ENCODE data around the gene C1orf159. TPM values are rescaled to one million over a fixed set of nuclear protein-coding genes. Genes with fewer than 3 reads are reported as not detected.

The C1orf159 gene
- total and polyA plus RNA-seq, 2 experiments from 2014 or later, result 11.4 to 13.1 TPM

DNA sequence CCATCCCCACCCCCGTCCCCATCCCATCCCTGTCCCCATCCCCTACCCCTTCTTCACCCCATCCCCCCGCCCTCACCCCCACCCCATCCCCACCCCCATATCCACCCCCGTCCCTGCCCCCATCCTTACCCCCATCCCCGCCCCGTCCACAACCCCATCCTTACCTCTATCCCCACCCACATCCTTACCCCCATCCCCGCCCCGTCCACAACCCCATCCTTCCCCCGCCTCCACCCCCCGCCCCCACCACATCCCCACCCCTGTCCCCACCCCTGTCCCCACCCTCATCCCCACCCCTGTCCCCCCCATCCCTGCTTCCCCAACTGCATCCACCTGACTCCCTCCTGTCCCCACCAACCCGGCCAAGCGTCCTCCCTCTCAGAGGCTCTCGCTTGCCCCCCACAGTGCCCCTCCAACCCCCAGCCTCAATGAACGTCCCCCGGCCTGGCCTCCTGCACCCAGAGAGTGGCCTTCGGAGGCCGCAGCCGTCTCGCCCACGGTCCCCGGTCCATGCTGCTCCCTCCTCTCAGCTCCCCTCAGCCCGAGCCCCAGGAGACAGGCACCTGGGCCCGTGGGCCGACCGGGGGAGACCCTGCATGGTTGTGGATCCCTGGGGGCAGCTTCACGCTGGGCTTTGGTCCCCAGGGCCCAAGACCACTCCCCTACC lies 25.5 kb upstream of the C1orf159 start:
- TF ChIP-seq EZH2 (IDR thresholded peaks at IDR 0.05; ENCODE audit: insufficient read depth, poor library complexity, severe bottlenecking) (no peak), EZH2phosphoT487 (IDR thresholded peaks at IDR 0.05; ENCODE audit: insufficient read depth, low read depth) (no peak)
- no peaks in the 10 kb centered on the region for H3K9me2 ChIP-seq (ENCODE audit: insufficient read depth)
- 39 to 45% methylated on average over 12 to 25 of the region's 25 CpGs for whole genome bisulfite sequencing, 2 experiments (ENCODE audit: low coverage in 1 of 2, low lambda C conversion rate in 2 of 2, missing lambda C conversion rate in 2 of 2)
- no peak overlapping the region for H3K4me3 ChIP-seq
- H3K4me2 ChIP-seq (ENCODE audit: unreplicated experiment), result no peak overlapping the region
- H3K4me1 ChIP-seq (ENCODE audit: insufficient read depth), result no peaks in the 10 kb centered on the region
- H3F3A ChIP-seq (ENCODE audit: insufficient read depth), result no peaks in the 10 kb centered on the region
- no peaks in the 10 kb centered on the region for H3K9me3 ChIP-seq (ENCODE audit: low read depth)
- H3K79me2 ChIP-seq (ENCODE audit: insufficient read depth), result no peaks in the 10 kb centered on the region
- no peaks in the 10 kb centered on the region for H4K20me1 ChIP-seq (ENCODE audit: insufficient read depth)
- in situ Hi-C loops (cut with MboI), result no loop called here
- H3K27ac ChIP-seq, result no peak overlapping the region
- no peak overlapping the region for H3K9ac ChIP-seq
- no peaks in the 10 kb centered on the region for H3K36me3 ChIP-seq (ENCODE audit: low read depth)
- no peak for DNase-seq
- no peaks in the 10 kb centered on the region for H3K27me3 ChIP-seq (replicated peaks; ENCODE audit: insufficient read depth)
- no peak overlapping the region for H2AFZ ChIP-seq

DNA sequence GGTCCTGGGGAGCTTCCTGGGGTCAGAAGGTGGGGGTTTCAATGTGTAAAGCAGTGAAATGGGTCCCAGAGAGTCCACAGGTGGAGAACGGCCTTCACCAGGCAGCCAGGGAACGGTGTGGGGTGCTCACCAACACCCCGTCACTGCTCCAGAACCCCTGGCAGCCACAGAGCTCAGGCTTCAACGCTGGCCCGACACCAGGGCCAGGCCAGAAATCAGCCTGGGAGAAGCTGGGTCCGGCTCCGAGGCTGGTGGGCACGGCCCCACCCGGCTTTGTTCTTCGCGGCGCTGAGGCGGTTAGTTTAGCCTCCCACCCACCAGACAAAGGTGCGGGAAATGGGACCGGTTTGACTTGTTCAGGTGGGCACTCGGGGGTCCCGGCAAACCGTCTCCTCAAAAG lies 24.8 kb upstream of the C1orf159 start:
- no peak overlapping the region for H3K9ac ChIP-seq
- no peak for DNase-seq
- H3K4me1 ChIP-seq (ENCODE audit: insufficient read depth), result no peaks in the 10 kb centered on the region
- H3K4me2 ChIP-seq (ENCODE audit: unreplicated experiment), result no peak overlapping the region
- no peaks in the 10 kb centered on the region for H3K9me3 ChIP-seq (ENCODE audit: low read depth)
- in situ Hi-C loops (cut with MboI), result no loop called here
- 38 to 50% methylated on average over 15 to 18 of the region's 18 CpGs for WGBS, 2 experiments (ENCODE audit: low coverage in 1 of 2, low lambda C conversion rate in 2 of 2, missing lambda C conversion rate in 2 of 2)
- no peaks in the 10 kb centered on the region for H3K79me2 ChIP-seq (ENCODE audit: insufficient read depth)
- no peaks in the 10 kb centered on the region for H3K27me3 ChIP-seq (replicated peaks; ENCODE audit: insufficient read depth)
- H3K36me3 ChIP-seq (ENCODE audit: low read depth), result no peaks in the 10 kb centered on the region
- H3K4me3 ChIP-seq, result no peak overlapping the region
- no peak overlapping the region for H3K27ac ChIP-seq
- H3K9me2 ChIP-seq (ENCODE audit: insufficient read depth), result no peaks in the 10 kb centered on the region
- no peak overlapping the region for H2AFZ ChIP-seq
- no peaks in the 10 kb centered on the region for H4K20me1 ChIP-seq (ENCODE audit: insufficient read depth)
- TF ChIP-seq EZH2phosphoT487 (IDR thresholded peaks at IDR 0.05; ENCODE audit: insufficient read depth, low read depth), result no peak
- no peak for TF ChIP-seq EZH2 (IDR thresholded peaks at IDR 0.05; ENCODE audit: insufficient read depth, poor library complexity, severe bottlenecking)
- no peaks in the 10 kb centered on the region for H3F3A ChIP-seq (ENCODE audit: insufficient read depth)

DNA sequence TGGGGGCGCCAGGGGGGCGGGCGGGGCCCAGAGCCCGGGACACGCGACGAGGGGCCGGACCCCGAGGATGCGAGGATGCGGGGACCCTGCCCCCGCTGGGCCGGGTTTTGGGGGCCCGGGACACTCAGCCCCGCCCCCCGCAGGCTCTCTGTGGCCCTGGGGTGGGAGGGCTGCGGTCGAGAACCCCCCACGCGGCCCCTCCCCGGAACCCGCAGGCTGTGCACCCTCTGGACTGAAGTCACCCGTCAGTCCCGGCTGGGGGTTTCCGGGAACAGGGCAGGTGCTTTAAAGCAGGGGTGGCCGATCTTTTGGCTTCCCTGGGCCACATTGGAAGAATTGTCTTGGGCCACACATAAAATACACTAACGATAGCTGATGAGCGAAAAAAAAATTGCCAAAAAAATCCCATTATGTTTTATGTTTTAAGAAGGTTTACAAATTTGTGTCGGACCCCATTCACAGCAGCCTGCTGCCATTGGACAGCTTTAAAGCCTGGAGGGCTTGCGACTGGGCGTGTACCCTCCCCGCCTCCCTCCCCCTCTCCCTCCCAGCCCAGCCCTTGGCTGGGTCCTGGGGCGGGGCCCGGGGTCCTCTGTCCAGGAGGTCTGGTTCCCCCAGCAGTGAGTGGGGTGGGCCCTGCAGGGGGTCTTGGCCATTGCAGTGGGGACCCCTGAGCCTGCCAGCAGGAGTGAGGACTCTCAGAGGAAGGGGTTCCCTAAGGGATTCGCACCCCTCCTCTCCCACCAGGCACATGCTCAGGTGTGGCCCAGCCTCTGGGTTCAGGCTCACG lies 21.6 kb upstream of the C1orf159 start:
- WGBS, 2 experiments (ENCODE audit: low coverage in 1 of 2, low lambda C conversion rate in 2 of 2, missing lambda C conversion rate in 2 of 2), result 18 to 22% methylated on average over 18 to 30 of the region's 36 CpGs
- no peaks in the 10 kb centered on the region for H3K4me1 ChIP-seq (ENCODE audit: insufficient read depth)
- H3K27me3 ChIP-seq (replicated peaks; ENCODE audit: insufficient read depth), result no peaks in the 10 kb centered on the region
- H3K4me3 ChIP-seq, result no peak overlapping the region
- no peaks in the 10 kb centered on the region for H3K9me2 ChIP-seq (ENCODE audit: insufficient read depth)
- no peaks in the 10 kb centered on the region for H3F3A ChIP-seq (ENCODE audit: insufficient read depth)
- DNase-seq, result no peak
- H3K79me2 ChIP-seq (ENCODE audit: insufficient read depth), result no peaks in the 10 kb centered on the region
- TF ChIP-seq EZH2 (IDR thresholded peaks at IDR 0.05; ENCODE audit: insufficient read depth, poor library complexity, severe bottlenecking), result no peak
- no peak for TF ChIP-seq EZH2phosphoT487 (IDR thresholded peaks at IDR 0.05; ENCODE audit: insufficient read depth, low read depth)
- no peak overlapping the region for H3K4me2 ChIP-seq (ENCODE audit: unreplicated experiment)
- in situ Hi-C loops (cut with MboI), result no loop called here
- H4K20me1 ChIP-seq (ENCODE audit: insufficient read depth), result no peaks in the 10 kb centered on the region
- H3K27ac ChIP-seq, result no peak overlapping the region
- H3K36me3 ChIP-seq (ENCODE audit: low read depth), result no peaks in the 10 kb centered on the region
- no peaks in the 10 kb centered on the region for H3K9me3 ChIP-seq (ENCODE audit: low read depth)
- H3K9ac ChIP-seq, result no peak overlapping the region
- no peak overlapping the region for H2AFZ ChIP-seq

DNA sequence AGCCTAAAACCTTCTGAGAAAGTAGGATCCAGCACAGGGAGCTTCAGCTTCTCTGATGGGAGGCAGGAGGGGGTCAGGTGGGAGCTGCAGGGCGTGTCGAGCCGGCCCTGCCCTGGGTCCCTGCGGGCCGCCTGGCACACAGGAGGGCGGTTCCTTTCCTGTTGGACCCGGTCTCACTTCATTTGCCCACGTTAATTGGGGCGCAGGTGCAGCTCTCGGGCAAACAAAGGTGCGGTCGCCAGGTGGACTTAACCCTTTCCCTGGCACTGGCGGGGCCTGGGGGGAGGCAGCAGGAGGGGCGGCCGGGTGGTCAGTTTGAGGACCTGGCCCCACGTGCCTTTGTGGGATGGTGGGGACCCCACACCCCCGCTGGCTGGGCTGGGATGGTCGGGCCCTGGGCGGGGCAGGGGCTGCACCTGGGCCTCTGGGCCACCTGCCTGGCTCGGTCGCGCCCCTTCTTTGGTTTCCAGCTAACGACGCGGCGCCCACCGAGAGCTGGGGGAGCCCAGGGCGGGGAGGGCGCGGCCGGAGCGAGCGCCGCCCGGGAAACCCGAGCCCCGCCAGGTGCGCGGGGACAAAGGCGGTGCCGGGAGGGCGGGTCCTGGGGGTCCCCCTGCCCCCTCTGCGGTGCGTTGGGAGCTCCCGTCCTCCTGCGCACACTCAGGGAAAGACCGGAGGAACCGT lies 20.8 kb upstream of the C1orf159 start:
- no peak overlapping the region for H3K27ac ChIP-seq
- WGBS, 2 experiments (ENCODE audit: low coverage in 1 of 2, low lambda C conversion rate in 2 of 2, missing lambda C conversion rate in 2 of 2), result 19 to 22% methylated on average over 13 to 31 of the region's 48 CpGs
- no peak for TF ChIP-seq EZH2 (IDR thresholded peaks at IDR 0.05; ENCODE audit: insufficient read depth, poor library complexity, severe bottlenecking)
- no peak for TF ChIP-seq EZH2phosphoT487 (IDR thresholded peaks at IDR 0.05; ENCODE audit: insufficient read depth, low read depth)

More for the DNA sequence above, 20.8 kb upstream of the C1orf159 start:
- DNase-seq, result no peak
- H3K27me3 ChIP-seq (replicated peaks; ENCODE audit: insufficient read depth), result no peaks in the 10 kb centered on the region
- H3F3A ChIP-seq (ENCODE audit: insufficient read depth), result no peaks in the 10 kb centered on the region
- no peak overlapping the region for H3K9ac ChIP-seq
- H3K9me2 ChIP-seq (ENCODE audit: insufficient read depth), result no peaks in the 10 kb centered on the region
- in situ Hi-C loops (cut with MboI), result no loop called here
- no peaks in the 10 kb centered on the region for H4K20me1 ChIP-seq (ENCODE audit: insufficient read depth)
- H2AFZ ChIP-seq, result no peak overlapping the region
- no peaks in the 10 kb centered on the region for H3K36me3 ChIP-seq (ENCODE audit: low read depth)
- H3K4me1 ChIP-seq (ENCODE audit: insufficient read depth), result no peaks in the 10 kb centered on the region
- no peaks in the 10 kb centered on the region for H3K79me2 ChIP-seq (ENCODE audit: insufficient read depth)
- no peak overlapping the region for H3K4me3 ChIP-seq
- H3K9me3 ChIP-seq (ENCODE audit: low read depth), result no peaks in the 10 kb centered on the region
- no peak overlapping the region for H3K4me2 ChIP-seq (ENCODE audit: unreplicated experiment)
